Measurements from ENCODE around the gene CD40LG. TPM values are rescaled to one million over a fixed set of nuclear protein-coding genes. Genes with fewer than 3 reads are reported as not detected.

Gene CD40LG
- total RNA-seq, 1 donor from 2014 or later: not detected

- Mint-ChIP-seq H3K9me3 (no peaks in the 10 kb centered on the region), H3K4me3 (no peak overlapping the region), H3K27me3 (no peaks in the 10 kb centered on the region), H3K27ac (no peak overlapping the region), H3K4me1 (peaks cover 12% of the 10 kb centered on the region), H3K36me3 (ENCODE audit: low read depth) (peaks cover 47% of the 10 kb centered on the region)
- TF ChIP-seq, protein P1, sequence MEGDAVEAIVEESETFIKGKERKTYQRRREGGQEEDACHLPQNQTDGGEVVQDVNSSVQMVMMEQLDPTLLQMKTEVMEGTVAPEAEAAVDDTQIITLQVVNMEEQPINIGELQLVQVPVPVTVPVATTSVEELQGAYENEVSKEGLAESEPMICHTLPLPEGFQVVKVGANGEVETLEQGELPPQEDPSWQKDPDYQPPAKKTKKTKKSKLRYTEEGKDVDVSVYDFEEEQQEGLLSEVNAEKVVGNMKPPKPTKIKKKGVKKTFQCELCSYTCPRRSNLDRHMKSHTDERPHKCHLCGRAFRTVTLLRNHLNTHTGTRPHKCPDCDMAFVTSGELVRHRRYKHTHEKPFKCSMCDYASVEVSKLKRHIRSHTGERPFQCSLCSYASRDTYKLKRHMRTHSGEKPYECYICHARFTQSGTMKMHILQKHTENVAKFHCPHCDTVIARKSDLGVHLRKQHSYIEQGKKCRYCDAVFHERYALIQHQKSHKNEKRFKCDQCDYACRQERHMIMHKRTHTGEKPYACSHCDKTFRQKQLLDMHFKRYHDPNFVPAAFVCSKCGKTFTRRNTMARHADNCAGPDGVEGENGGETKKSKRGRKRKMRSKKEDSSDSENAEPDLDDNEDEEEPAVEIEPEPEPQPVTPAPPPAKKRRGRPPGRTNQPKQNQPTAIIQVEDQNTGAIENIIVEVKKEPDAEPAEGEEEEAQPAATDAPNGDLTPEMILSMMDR (IDR thresholded peaks at IDR 0.05): no peak
- ATAC-seq (ENCODE audit: low read depth): no peak
- ChIA-PET CTCF (no interaction called here), POLR2A (no interaction called here)
- intact Hi-C loops (cut with micrococcal nuclease): no loop called here
- DNase-seq: no peak
Observed at GRCh38 chrX:136684120-136684519, 36.2 kb downstream of the CD40LG start.

- ChIA-PET POLR2A (no interaction called here), CTCF (no interaction called here)
- Mint-ChIP-seq H3K9me3 (no peaks in the 10 kb centered on the region), H3K4me1 (peaks cover 35% of the 10 kb centered on the region), H3K27ac (peak overlapping the region; percentile 79), H3K27me3 (no peaks in the 10 kb centered on the region), H3K4me3 (no peak overlapping the region), H3K36me3 (ENCODE audit: low read depth) (peaks cover 30% of the 10 kb centered on the region)
- ATAC-seq (ENCODE audit: low read depth): peak; percentile 47
- no peak for DNase-seq
- intact Hi-C loops (cut with micrococcal nuclease): no loop called here
- TF ChIP-seq, protein P1 (IDR thresholded peaks at IDR 0.05): no peak
Observed at GRCh38 chrX:136687457-136687856, 39.5 kb downstream of the CD40LG start.

GRCh38 chrX:136689436-136689835, 41.5 kb downstream of the CD40LG start:
- TF ChIP-seq, protein P1 (IDR thresholded peaks at IDR 0.05): no peak
- Mint-ChIP-seq H3K27me3 (no peaks in the 10 kb centered on the region), H3K36me3 (ENCODE audit: low read depth) (peaks cover 25% of the 10 kb centered on the region), H3K27ac (no peak overlapping the region), H3K4me3 (no peak overlapping the region), H3K4me1 (peaks cover 46% of the 10 kb centered on the region), H3K9me3 (no peaks in the 10 kb centered on the region)
- CTCF ChIA-PET: interaction anchor here (1.1 kb wide), 1 partner anchor 81 kb away, joined by 3 read pairs; no protein-coding TSS in a partner anchor
- no peak for DNase-seq
- ATAC-seq (ENCODE audit: low read depth): no peak
- intact Hi-C loops (cut with micrococcal nuclease): no loop called here
- POLR2A ChIA-PET: no interaction called here

- CTCF ChIA-PET: no interaction called here
Observed at GRCh38 chrX:136691028-136691809, 43.3 kb downstream of the CD40LG start.

DNA sequence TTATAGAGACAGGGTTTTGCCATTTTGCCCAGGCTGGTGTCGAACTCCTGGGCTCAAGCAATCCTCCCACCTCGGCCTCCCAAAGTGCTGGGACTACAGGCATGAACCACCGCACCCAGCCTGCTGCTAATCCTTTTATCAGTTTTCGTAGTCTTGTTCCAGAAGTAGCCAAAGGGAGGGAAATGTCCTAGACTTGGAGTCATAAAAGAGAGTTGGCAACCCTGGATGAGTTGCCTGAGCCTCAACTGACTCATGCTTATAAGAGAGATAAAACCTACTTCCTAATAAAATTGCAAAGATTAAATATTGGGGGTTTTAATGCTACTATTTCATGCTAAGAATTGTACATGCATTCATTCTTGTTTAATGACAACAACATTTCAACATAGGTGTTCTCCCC, 44.3 kb downstream of the CD40LG start:
- H3K4me1 Mint-ChIP-seq: peaks cover 54% of the 10 kb centered on the region
- TF ChIP-seq, protein P1 (IDR thresholded peaks at IDR 0.05): no peak
- no peak for DNase-seq
- H3K27ac Mint-ChIP-seq: no peak overlapping the region
- H3K27me3 Mint-ChIP-seq: no peaks in the 10 kb centered on the region
- H3K4me3 Mint-ChIP-seq: no peak overlapping the region
- no peaks in the 10 kb centered on the region for H3K9me3 Mint-ChIP-seq
- CTCF ChIA-PET: no interaction called here
- ATAC-seq (ENCODE audit: low read depth): no peak
- intact Hi-C loops (cut with micrococcal nuclease): loop anchor here (5.0 to 10.0 kb wide), 4 partner anchors 195 to 527 kb away; partner anchors contain the start of genes HTATSF1 and MAP7D3
- peaks cover 22% of the 10 kb centered on the region for H3K36me3 Mint-ChIP-seq (ENCODE audit: low read depth)
- POLR2A ChIA-PET: no interaction called here

More at GRCh38 chrX:136691028-136691809, 43.3 kb downstream of the CD40LG start:
- H3K27ac Mint-ChIP-seq: peak overlapping the region; percentile 85
- no peak overlapping the region for H3K4me3 Mint-ChIP-seq
- H3K9me3 Mint-ChIP-seq: no peaks in the 10 kb centered on the region
- intact Hi-C loops (cut with micrococcal nuclease): loop anchor here (1.0 to 10.0 kb wide), 5 partner anchors 20 to 526 kb away; partner anchors contain the start of genes HTATSF1 and MAP7D3
- H3K36me3 Mint-ChIP-seq (ENCODE audit: low read depth): peaks cover 25% of the 10 kb centered on the region
- ATAC-seq (ENCODE audit: low read depth) (peak; percentile 36), DNase-seq (no peak)
- TF ChIP-seq, protein P1 (IDR thresholded peaks at IDR 0.05): no peak
- POLR2A ChIA-PET: interaction anchor here (0.7 kb wide), 1 partner anchor 218 kb away, joined by 3 read pairs; no protein-coding TSS in a partner anchor
- H3K4me1 Mint-ChIP-seq: peaks cover 58% of the 10 kb centered on the region
- H3K27me3 Mint-ChIP-seq: no peaks in the 10 kb centered on the region
